Activated CD4-positive, alpha-beta T cell treated with anti-CD3 and anti-CD28 coated beads for 24 hours (primary cell): ENCODE measurements around the gene COPG1.
"Not testable (repeated sequence)": the region's sequence is repeated elsewhere in the genome, so short reads cannot be mapped to it uniquely, and the experiment has no call there.

Experiments used
- DNase-seq, 2 donors: peaks; one replicate each; pipeline ENCODE4 v3.0.0-alpha.2; 2020; ENCODE audit warnings: low read depth in 2 of 2

Gene COPG1

GRCh38 chr3:129245141-129245540 lies 4.3 kb upstream of the COPG1 start:
- no peak for DNase-seq

- peak; percentile 43 to 51 for DNase-seq
These were observed 3.6 kb upstream of the COPG1 start for GRCh38 chr3:129245641-129246306.

GRCh38 chr3:129246636-129247035 lies 2.8 kb upstream of the COPG1 start:
- no peak for DNase-seq

- DNase-seq, result no peak
These were observed 973 bp upstream of the COPG1 start for GRCh38 chr3:129248286-129248979.

GRCh38 chr3:129252748-129253147 lies 3.3 kb downstream of the COPG1 start:
- DNase-seq, result no peak

GRCh38 chr3:129254536-129255230 lies 5.3 kb downstream of the COPG1 start:
- DNase-seq, result no peak

- DNase-seq, result no peak
These were observed 6.9 kb downstream of the COPG1 start for GRCh38 chr3:129256270-129256669.

- no peak for DNase-seq
These were observed 8.2 kb downstream of the COPG1 start for GRCh38 chr3:129257609-129258008.

GRCh38 chr3:129259612-129260477 lies 10.4 kb downstream of the COPG1 start:
- no peak for DNase-seq

GRCh38 chr3:129260606-129261005 lies 11.2 kb downstream of the COPG1 start:
- DNase-seq, result no peak

- DNase-seq, result no peak
These were observed 12.5 kb downstream of the COPG1 start for GRCh38 chr3:129261894-129262293.

GRCh38 chr3:129263161-129263910 lies 13.9 kb downstream of the COPG1 start:
- DNase-seq, result no peak

- not testable (repeated sequence) for DNase-seq
These were observed 15.6 kb downstream of the COPG1 start for GRCh38 chr3:129264994-129265393.

- no peak for DNase-seq
These were observed 17.2 kb downstream of the COPG1 start for GRCh38 chr3:129266651-129267050.

GRCh38 chr3:129268396-129268795 lies 19.0 kb downstream of the COPG1 start:
- no peak for DNase-seq

GRCh38 chr3:129271674-129272073 lies 22.3 kb downstream of the COPG1 start:
- DNase-seq, result no peak

GRCh38 chr3:129276385-129276784 lies 27.0 kb downstream of the COPG1 start:
- DNase-seq, result no peak

- DNase-seq, result no peak
These were observed 28.4 kb downstream of the COPG1 start for GRCh38 chr3:129277829-129278271.

- peak; percentile 87 to 92 for DNase-seq
These were observed 29.1 kb downstream of the COPG1 start, which contains the start of gene HMCES for GRCh38 chr3:129278439-129278965. Gene HMCES, plus strand, starts transcription at chr3:129278870. Its CDS starts 863 bp downstream, at chr3:129279733.
